Tibial nerve (tissue), 4 donors: ENCODE results near the gene KCTD13.

ENCODE experiments used
- CTCF ChIP-seq, 5 experiments: fragments of 200-600 bp in 3 of 5; fragments of 450-650 bp in 2 of 5; sonication (generic) in 3 of 5; IDR thresholded peaks; one replicate each; pipeline ENCODE4 v1.5.1; 2016 to 2019; ENCODE audit warnings: antibody characterized with exemption in 5 of 5, mild to moderate bottlenecking in 3 of 5, moderate library complexity in 2 of 5
- EP300 ChIP-seq, 2 donors: sonication (generic); formaldehyde crosslinking; IDR thresholded peaks; one replicate each; pipeline ENCODE4 v1.6.1; 2017; ENCODE audit warnings: antibody characterized with exemption in 2 of 2, mild to moderate bottlenecking in 1 of 2

GRCh38 chr16:29973384-29974246 is 47.6 kb upstream of the KCTD13 start, which contains the start of gene TAOK2:
- TF ChIP-seq CTCF (IDR thresholded peaks at IDR 0.05) (peak in 2 of 5 experiments; percentile 21 to 34), EP300 (IDR thresholded peaks at IDR 0.05) (peak; percentile 90 to 92)
